GM18873 (cell line): ENCODE measurements around the gene TOP3B.

Experiments
- ATAC-seq: cut with Tn5 transposase; IDR thresholded peaks from one replicate; pipeline ENCODE4 v1.9.1; 2021; ENCODE audit warnings: mild to moderate bottlenecking, moderate library complexity, moderate number of reproducible peaks; ENCODE audit not compliant: unreplicated experiment, low FRiP score

The TOP3B gene, protein sequence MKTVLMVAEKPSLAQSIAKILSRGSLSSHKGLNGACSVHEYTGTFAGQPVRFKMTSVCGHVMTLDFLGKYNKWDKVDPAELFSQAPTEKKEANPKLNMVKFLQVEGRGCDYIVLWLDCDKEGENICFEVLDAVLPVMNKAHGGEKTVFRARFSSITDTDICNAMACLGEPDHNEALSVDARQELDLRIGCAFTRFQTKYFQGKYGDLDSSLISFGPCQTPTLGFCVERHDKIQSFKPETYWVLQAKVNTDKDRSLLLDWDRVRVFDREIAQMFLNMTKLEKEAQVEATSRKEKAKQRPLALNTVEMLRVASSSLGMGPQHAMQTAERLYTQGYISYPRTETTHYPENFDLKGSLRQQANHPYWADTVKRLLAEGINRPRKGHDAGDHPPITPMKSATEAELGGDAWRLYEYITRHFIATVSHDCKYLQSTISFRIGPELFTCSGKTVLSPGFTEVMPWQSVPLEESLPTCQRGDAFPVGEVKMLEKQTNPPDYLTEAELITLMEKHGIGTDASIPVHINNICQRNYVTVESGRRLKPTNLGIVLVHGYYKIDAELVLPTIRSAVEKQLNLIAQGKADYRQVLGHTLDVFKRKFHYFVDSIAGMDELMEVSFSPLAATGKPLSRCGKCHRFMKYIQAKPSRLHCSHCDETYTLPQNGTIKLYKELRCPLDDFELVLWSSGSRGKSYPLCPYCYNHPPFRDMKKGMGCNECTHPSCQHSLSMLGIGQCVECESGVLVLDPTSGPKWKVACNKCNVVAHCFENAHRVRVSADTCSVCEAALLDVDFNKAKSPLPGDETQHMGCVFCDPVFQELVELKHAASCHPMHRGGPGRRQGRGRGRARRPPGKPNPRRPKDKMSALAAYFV

GRCh38 chr22:21982338-21982965 is at the start of gene TOP3B:
Gene TOP3B, minus strand, starts transcription at chr22:21982787. Its CDS starts 7,078 bp downstream, at chr22:21975709.
- no peak for ATAC-seq

- peak; percentile 17 for ATAC-seq
These were observed 48.8 kb upstream of the TOP3B start for GRCh38 chr22:22031183-22031945.

DNA sequence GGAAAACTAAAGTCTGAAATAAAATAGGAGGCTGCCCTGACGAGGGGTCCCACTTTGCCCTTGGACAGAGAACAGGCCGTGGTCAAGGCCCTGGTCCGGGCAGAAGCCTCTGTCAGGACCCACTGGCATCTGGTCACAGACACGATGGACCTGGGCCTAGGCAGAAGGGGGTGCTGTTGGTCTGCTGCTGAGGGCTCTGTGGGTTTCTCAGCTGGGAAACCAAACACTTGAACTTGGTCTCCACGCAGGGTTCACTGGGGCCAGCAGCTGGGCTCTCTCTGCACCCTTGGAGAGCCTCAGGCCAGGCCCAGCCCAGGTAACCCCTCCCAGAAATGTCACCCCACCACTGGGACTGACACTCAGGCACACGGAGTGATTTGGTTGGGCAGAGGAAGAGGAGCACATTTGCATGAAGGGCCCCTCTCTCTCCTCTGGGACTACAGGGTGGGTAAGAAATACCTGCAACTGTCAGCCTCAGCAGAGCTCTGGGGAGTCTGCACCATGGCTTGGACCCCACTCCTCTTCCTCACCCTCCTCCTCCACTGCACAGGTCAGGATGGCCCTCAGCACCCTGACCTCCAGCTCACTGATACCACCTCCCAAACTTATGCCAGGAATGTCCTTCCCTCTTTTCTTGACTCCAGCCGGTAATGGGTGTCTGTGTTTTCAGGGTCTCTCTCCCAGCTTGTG is 48.1 kb upstream of the TOP3B start:
- peak; percentile 49 for ATAC-seq

DNA sequence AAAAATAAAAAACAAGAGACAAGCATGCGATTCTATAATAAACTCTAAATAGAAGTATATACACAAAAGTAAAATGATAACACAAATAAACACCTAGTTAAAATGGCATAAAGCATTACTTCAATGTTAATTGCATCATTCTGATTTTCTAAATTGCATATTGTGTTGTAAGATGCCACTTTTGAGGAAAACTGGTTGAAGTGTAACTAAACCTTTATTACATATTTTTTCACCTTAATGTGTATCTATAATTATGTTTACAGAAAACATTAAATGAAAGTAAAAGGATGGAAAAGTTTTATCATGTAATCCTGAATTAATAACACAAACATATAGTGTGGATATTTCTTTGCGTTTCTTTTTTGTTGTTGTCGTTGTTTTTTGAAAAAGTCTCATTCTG is 45.4 kb upstream of the TOP3B start:
- ATAC-seq: no peak

GRCh38 chr22:22026157-22026831 is 43.7 kb upstream of the TOP3B start:
- ATAC-seq: no peak

- ATAC-seq: no peak
These were observed 43.0 kb upstream of the TOP3B start for GRCh38 chr22:22025320-22026156.

DNA sequence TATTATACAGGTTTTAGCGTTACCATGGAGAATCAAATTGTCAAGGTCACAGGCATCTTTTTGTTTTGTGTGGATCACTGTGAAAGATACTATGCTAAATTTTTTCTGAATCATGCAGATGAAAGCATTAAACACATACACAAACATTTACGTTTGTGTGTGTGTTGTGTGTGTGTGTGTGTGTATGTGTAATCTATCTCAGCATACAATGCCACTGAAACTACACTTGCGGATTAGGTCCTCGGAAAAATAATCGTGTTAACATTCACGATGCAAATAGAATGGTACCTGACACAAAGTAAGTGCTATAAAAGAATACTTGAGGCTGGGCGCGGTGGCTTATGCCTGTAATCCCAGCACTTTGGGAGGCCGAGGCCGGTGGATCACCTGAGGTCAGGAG is 41.9 kb upstream of the TOP3B start:
- ATAC-seq: no peak

GRCh38 chr22:22023581-22024137 is 41.1 kb upstream of the TOP3B start:
- no peak for ATAC-seq

DNA sequence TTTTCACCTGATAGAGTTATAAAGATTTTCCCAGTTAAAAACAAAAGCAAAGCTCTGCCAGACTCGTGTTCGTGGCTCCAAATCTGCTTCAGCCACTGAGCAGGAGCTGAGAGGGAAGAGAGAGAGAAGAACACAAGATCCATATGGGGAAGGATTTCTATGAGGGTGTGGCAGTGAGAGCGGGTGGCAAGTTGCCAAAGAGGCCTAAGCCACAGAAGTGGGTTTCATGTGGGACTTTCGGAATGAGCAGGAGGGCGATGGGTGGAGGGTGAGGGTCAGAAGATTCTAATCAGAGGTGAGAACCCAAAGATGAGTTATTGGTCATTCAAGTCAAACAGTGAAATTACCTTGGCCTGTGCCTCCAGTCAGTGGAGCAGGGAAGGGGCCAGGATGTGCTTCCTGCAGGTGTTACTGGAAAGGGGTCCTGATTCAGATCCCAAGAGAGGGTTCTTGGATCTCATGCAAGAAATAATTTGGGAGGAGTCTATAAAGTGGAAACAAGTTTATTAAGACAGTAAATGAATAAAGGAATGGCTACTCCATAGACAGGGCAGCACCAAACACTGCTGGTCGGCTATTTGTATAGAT is 40.5 kb upstream of the TOP3B start:
- ATAC-seq: no peak

DNA sequence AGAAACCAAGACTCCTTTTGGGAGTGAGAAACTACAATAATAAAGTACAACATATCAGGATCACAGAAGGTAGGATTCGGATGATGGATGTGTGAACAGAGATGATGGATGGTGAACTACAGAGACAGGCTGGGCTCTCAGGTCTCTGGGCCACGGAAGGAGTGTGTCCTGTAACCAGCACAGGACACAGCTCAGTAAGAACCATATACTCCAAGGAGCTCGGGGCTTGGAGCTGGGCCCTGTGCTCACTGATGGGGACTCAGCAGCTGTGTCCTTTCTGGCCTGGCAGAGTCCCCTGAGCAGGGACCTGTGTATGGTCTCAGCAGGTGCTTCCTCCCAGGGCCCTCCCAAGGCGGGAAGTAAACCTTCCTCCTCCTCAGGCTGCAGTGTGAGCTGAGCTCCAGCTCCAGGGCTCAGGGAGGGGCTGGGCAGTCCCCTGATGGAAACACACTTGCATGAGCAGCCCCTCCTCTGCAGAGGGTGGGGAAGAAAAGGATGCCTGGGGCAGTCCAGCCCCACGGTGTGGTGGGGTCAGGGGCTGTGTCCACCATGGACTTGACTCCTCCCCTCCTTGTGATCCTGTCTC is 39.8 kb upstream of the TOP3B start:
- no peak for ATAC-seq

DNA sequence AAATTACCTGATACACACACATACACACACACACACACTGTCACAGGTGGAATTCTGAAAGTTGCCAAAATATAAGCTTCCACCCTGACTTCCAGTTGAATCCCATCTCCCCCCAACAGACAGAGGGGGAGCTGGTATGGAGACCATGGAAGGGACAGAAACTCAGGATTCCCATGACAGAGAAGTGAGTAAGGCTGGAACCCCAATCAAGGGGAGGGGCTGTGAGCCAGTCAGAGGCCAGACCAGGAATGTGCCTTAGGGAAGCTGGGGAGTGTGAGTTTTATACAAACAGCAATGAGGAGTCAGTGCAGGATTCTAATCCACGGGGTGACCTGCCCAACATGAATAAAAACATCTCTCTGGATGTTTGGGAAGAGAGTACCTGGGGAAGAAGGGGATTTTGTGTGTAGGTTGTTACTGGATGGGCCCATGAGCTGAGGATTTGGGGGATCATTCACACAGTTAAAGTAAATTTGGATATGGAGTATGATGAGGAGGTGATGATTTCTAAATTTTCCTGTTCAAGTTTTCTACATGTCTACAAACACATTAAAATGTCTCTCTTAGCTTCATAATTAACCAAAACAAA is 38.7 kb upstream of the TOP3B start:
- no peak for ATAC-seq

DNA sequence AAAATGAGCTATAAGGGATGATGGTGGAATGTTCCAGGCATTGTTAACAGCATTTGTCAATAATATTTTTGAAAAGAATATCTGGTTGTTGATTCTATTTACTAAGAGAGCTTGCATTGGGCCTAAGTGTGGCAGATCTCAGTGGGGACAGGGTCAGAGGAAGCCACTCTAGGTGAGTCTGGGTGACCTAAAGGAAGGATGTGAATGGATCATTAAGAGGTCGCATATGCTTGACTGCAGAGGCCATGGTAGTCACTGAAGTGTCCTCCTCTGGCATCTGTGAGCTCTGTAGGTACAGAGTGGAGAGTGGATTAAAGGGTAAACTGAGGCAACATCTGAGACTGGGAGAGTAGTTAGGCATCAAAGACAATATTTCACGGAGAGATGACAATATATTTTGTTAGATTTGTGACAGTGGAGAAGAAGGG is 37.9 kb upstream of the TOP3B start:
- ATAC-seq: no peak

DNA sequence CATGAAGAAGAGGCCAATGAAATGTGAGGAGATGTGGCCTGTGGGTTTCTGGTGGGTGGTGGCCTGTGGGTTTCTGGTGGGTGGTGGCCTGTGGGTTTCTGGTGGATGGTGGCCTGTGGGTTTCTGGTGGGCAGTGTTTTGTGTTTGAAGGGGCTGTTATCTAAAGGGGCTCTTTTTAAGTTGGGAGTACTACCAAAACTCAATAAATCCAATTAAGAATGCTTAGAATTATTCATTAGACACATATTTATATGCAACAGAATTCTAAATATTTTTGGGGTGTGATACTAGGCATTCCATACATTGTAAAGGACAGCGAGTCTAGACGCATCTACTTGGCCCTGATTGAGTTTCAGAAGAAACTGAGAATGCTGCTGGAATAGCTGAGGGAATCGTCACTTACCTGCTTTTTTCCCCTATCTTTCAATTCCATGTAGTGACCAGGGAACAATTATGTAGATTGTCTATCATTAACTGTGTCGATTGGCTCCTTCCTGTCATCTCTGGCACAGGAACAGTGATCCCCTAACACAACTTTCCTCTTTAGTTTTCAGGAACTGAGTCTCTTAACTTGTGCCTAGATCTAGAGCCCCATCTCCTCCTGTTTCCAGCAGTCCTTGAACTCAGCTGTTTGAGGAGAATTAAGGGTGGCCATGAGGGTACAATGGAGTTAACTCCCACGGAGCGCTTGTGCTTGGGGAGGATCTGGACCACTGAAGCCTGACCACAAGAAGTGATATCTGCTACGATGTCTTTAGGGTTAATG is 37.3 kb upstream of the TOP3B start:
- no peak for ATAC-seq

- ATAC-seq: no peak
These were observed 36.5 kb upstream of the TOP3B start for GRCh38 chr22:22018825-22019658.

- ATAC-seq: no peak
These were observed 33.0 kb upstream of the TOP3B start for GRCh38 chr22:22015631-22016030.
